Dendritic cell treated with granulocyte-macrophage colony-stimulating factor and Interleukin-4, amounts not matched to agents 40 ng/mL and 50 ng/mL, for 4 days (primary cell): Measurements from ENCODE around the gene REEP6.

Experiments
- H3K27ac Mint-ChIP-seq: one replicate; pipeline ENCODE4 v1.8.0; 2022; ENCODE audit warnings: mild to moderate bottlenecking, mixed read lengths
- H3K27me3 Mint-ChIP-seq: one replicate; pipeline ENCODE4 v1.8.0; 2022; ENCODE audit warnings: mild to moderate bottlenecking, mixed read lengths
- H3K36me3 Mint-ChIP-seq: one replicate; pipeline ENCODE4 v1.8.0; 2022; ENCODE audit warnings: low read depth, mixed read lengths
- H3K4me1 Mint-ChIP-seq: one replicate; pipeline ENCODE4 v1.8.0; 2022; ENCODE audit warnings: low read depth, mixed read lengths
- H3K4me3 Mint-ChIP-seq: one replicate; pipeline ENCODE4 v1.8.0; 2022; ENCODE audit warnings: mild to moderate bottlenecking, moderate library complexity, mixed read lengths
- H3K9me3 Mint-ChIP-seq: one replicate; pipeline ENCODE4 v1.8.0; 2022; ENCODE audit warnings: mixed read lengths
- intact Hi-C: fragments of 100-400 bp; cut with micrococcal nuclease; formaldehyde crosslinking; loops from one replicate; pipeline ENCODE4 v1.15.0; 2022

The REEP6 gene

GRCh38 chr19:1466461-1467214 lies 24.3 kb upstream of the REEP6 start:
- no peaks in the 10 kb centered on the region for H3K36me3 Mint-ChIP-seq
- intact Hi-C loops = no loop called here
- no peaks in the 10 kb centered on the region for H3K9me3 Mint-ChIP-seq
- H3K27ac Mint-ChIP-seq = no peak overlapping the region
- no peak overlapping the region for H3K4me3 Mint-ChIP-seq
- H3K27me3 Mint-ChIP-seq = peaks cover 50% of the 10 kb centered on the region
- peaks cover 14% of the 10 kb centered on the region for H3K4me1 Mint-ChIP-seq

- Mint-ChIP-seq H3K4me3 (no peak overlapping the region), H3K27ac (no peak overlapping the region), H3K36me3 (no peaks in the 10 kb centered on the region), H3K9me3 (no peaks in the 10 kb centered on the region), H3K27me3 (peaks cover 55% of the 10 kb centered on the region), H3K4me1 (peaks cover 20% of the 10 kb centered on the region)
- intact Hi-C loops = no loop called here
These were observed 23.8 kb upstream of the REEP6 start for GRCh38 chr19:1467215-1467489.

GRCh38 chr19:1467490-1468273 lies 23.3 kb upstream of the REEP6 start:
- Mint-ChIP-seq H3K4me3 (no peak overlapping the region), H3K36me3 (no peaks in the 10 kb centered on the region), H3K27ac (no peak overlapping the region), H3K27me3 (peaks cover 61% of the 10 kb centered on the region), H3K4me1 (peaks cover 25% of the 10 kb centered on the region), H3K9me3 (no peaks in the 10 kb centered on the region)
- intact Hi-C loops = no loop called here

GRCh38 chr19:1468274-1468820 lies 22.6 kb upstream of the REEP6 start:
- Mint-ChIP-seq H3K27ac (no peak overlapping the region), H3K36me3 (peaks cover 3% of the 10 kb centered on the region), H3K9me3 (no peaks in the 10 kb centered on the region), H3K27me3 (peaks cover 67% of the 10 kb centered on the region), H3K4me3 (no peak overlapping the region), H3K4me1 (peaks cover 31% of the 10 kb centered on the region)
- intact Hi-C loops = no loop called here

- Mint-ChIP-seq H3K27me3 (peaks cover 71% of the 10 kb centered on the region), H3K9me3 (no peaks in the 10 kb centered on the region), H3K4me1 (peaks cover 35% of the 10 kb centered on the region), H3K36me3 (peaks cover 8% of the 10 kb centered on the region), H3K27ac (no peak overlapping the region), H3K4me3 (no peak overlapping the region)
- intact Hi-C loops = no loop called here
These were observed 22.1 kb upstream of the REEP6 start for GRCh38 chr19:1468821-1469254.

- intact Hi-C loops = loop anchor here (5.0 kb wide), 1 partner anchor 43 kb away; the partner anchor contains the start of gene ADAMTSL5
- peaks cover 14% of the 10 kb centered on the region for H3K36me3 Mint-ChIP-seq
- H3K9me3 Mint-ChIP-seq = no peaks in the 10 kb centered on the region
- H3K27me3 Mint-ChIP-seq = peaks cover 75% of the 10 kb centered on the region
- peaks cover 35% of the 10 kb centered on the region for H3K4me1 Mint-ChIP-seq
- peak overlapping the region; percentile 44 for H3K27ac Mint-ChIP-seq
- peak overlapping the region; percentile 75 for H3K4me3 Mint-ChIP-seq
These were observed 21.5 kb upstream of the REEP6 start for GRCh38 chr19:1469255-1470054.

GRCh38 chr19:1470055-1470304 lies 21.0 kb upstream of the REEP6 start:
- Mint-ChIP-seq H3K27ac (peak overlapping the region; percentile 44), H3K27me3 (peaks cover 74% of the 10 kb centered on the region), H3K36me3 (peaks cover 19% of the 10 kb centered on the region), H3K4me1 (peaks cover 35% of the 10 kb centered on the region), H3K9me3 (no peaks in the 10 kb centered on the region), H3K4me3 (peak overlapping the region; percentile 75)
- intact Hi-C loops = loop anchor here (5.0 kb wide), 1 partner anchor 42 kb away; the partner anchor contains the start of gene ADAMTSL5

GRCh38 chr19:1470305-1471009 lies 20.5 kb upstream of the REEP6 start:
- Mint-ChIP-seq H3K27me3 (peaks cover 75% of the 10 kb centered on the region), H3K36me3 (peaks cover 24% of the 10 kb centered on the region), H3K9me3 (no peaks in the 10 kb centered on the region), H3K4me3 (peak overlapping the region; percentile 75), H3K27ac (peak overlapping the region; percentile 44), H3K4me1 (peaks cover 35% of the 10 kb centered on the region)
- intact Hi-C loops = loop anchor here (5.0 kb wide), 1 partner anchor 42 kb away; the partner anchor contains the start of gene ADAMTSL5

GRCh38 chr19:1471010-1471514 lies 19.9 kb upstream of the REEP6 start:
- no peak overlapping the region for H3K27ac Mint-ChIP-seq
- peaks cover 30% of the 10 kb centered on the region for H3K36me3 Mint-ChIP-seq
- H3K27me3 Mint-ChIP-seq = peaks cover 72% of the 10 kb centered on the region
- H3K9me3 Mint-ChIP-seq = no peaks in the 10 kb centered on the region
- H3K4me1 Mint-ChIP-seq = peaks cover 35% of the 10 kb centered on the region
- intact Hi-C loops = loop anchor here (5.0 kb wide), 1 partner anchor 41 kb away; the partner anchor contains the start of gene ADAMTSL5
- H3K4me3 Mint-ChIP-seq = peak overlapping the region; percentile 75

GRCh38 chr19:1471515-1472160 lies 19.3 kb upstream of the REEP6 start:
- Mint-ChIP-seq H3K27me3 (peaks cover 68% of the 10 kb centered on the region), H3K9me3 (no peaks in the 10 kb centered on the region), H3K4me3 (peak overlapping the region; percentile 75), H3K4me1 (peaks cover 35% of the 10 kb centered on the region), H3K27ac (no peak overlapping the region), H3K36me3 (peaks cover 36% of the 10 kb centered on the region)
- intact Hi-C loops = loop anchor here (5.0 kb wide), 1 partner anchor 41 kb away; the partner anchor contains the start of gene ADAMTSL5

GRCh38 chr19:1472231-1473084 lies 18.5 kb upstream of the REEP6 start:
- intact Hi-C loops = loop anchor here (5.0 kb wide), 1 partner anchor 40 kb away; the partner anchor contains the start of gene ADAMTSL5
- no peak overlapping the region for H3K4me3 Mint-ChIP-seq
- H3K27me3 Mint-ChIP-seq = peaks cover 63% of the 10 kb centered on the region

More at GRCh38 chr19:1472231-1473084, 18.5 kb upstream of the REEP6 start:
- H3K27ac Mint-ChIP-seq = no peak overlapping the region
- H3K9me3 Mint-ChIP-seq = no peaks in the 10 kb centered on the region
- peaks cover 44% of the 10 kb centered on the region for H3K36me3 Mint-ChIP-seq
- peaks cover 41% of the 10 kb centered on the region for H3K4me1 Mint-ChIP-seq
